SKM-1 treated with dmso at 0.1 percent for 144 hours (cell line): ENCODE data around the gene SMTN.
A peak's percentile ranks its signal among the peaks of the same experiment; 100 is the strongest.
"Not testable (repeated sequence)": the region's sequence is repeated elsewhere in the genome, so short reads cannot be mapped to it uniquely, and the experiment has no call there.

Experiments
- DNase-seq: peaks from one replicate; lab custom pipeline; 2025; ENCODE audit not compliant: unreplicated experiment; lab: John Stamatoyannopoulos, UW

The SMTN gene

GRCh38 chr22:31103111-31103510 is 22.0 kb downstream of the SMTN start:
- DNase-seq = no peak

DNA sequence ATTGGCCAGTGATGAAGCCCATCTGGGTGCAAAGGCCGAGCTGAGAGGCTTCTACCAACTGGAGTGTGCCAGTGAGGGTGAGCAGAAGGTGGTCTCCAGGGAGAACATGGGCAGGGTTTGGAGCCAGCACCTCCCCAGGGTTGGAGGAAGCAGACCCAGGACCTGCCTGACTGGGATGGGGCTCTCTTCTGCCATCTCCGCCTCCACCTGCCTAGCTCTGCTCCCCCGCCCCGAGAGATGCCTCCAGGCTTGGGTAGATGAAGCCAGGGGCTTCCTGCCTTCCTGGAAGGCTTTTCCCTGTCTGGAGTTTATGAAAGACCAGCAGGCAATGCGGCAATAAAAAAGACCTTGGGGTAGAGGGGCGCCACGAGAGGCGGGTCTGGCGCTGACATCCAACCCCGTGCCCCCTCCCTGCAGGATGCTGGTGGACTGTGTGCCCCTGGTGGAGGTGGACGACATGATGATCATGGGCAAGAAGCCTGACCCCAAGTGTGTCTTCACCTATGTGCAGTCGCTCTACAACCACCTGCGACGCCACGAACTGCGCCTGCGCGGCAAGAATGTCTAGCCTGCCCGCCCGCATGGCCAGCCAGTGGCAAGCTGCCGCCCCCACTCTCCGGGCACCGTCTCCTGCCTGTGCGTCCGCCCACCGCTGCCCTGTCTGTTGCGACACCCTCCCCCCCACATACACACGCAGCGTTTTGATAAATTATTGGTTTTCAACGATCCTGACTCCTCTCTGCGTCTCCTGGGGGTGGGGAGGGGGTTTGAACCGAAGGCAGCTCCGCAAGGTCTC is 23.0 kb downstream of the SMTN start:
- no peak for DNase-seq

DNA sequence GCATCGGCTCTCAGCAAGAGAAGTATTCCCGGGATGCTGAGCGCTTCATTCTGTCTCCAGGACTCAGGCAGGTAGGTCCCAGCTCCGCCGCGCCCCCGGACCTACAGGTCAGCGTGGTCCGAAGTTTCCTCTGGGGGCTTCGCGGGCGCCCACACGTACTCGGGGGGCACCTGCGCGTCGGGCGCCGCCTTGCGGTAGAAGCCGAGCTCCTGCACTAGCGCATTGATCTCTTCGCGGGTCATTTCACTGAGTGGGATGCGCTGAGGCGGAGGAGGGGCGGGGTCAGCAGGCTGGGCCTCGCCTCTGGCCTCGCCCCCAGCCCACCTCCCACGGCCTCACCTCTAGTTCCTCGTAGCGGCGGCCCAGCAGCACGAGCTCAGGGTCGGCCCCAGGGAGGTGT is 23.8 kb downstream of the SMTN start:
- DNase-seq = no peak

DNA sequence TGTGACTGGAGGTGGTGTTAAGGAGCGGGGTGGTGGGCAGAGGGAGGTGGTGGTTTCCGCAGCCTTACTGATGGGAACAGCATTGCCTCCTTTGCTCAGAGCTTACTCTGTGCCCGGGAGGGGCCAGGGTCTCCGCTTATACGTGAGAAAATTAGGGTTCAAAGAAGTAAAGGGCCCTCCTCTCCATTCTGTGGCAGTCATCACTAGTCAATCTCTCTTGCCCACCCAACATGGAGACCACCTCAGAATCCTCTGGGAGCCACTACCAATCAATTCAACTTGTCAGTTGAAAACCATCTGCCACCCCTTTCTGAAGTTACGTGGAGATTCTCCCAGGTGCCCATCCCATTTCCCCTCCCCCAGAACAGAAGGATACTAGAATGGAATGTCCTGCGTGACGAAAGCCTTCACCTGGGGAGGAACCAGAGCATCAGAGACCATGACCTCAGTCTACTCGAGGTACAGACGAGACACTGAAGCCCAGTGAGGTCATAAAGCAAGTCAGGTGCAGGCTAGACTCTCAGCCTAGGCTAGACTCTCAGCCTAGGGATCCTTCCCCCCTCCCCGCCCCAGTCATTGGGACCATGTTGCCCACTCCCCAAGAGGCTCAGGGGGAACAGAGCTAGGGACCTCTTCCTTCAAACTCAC is 24.3 kb downstream of the SMTN start:
- DNase-seq = no peak

DNA sequence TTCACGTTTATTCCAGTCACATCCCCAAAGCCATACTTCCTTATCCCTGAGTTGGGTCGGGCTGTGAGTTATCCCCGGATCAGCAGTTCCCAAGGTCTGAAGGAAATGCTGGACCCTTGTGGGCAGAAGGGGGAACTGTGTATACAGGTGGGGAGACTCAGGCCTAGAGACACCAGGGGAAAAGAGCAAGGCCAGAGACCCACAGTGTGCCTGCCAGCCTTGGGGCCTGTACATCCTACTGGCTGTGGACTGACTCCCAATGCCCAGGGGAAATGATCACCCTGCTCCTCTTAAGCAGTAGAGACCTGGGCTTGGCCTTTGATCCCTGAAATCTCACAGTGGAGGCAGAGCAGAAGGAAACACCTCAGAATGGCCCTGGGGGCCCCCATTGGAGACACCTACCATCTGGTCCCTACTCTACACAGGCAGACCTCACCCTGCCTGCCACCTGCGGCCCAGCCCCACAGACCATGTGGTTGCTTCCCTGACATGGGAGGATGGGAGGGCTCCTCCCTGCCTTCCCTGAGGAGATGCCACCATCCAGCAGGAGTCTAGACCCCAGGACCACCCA is 25.0 kb downstream of the SMTN start:
- DNase-seq = no peak

DNA sequence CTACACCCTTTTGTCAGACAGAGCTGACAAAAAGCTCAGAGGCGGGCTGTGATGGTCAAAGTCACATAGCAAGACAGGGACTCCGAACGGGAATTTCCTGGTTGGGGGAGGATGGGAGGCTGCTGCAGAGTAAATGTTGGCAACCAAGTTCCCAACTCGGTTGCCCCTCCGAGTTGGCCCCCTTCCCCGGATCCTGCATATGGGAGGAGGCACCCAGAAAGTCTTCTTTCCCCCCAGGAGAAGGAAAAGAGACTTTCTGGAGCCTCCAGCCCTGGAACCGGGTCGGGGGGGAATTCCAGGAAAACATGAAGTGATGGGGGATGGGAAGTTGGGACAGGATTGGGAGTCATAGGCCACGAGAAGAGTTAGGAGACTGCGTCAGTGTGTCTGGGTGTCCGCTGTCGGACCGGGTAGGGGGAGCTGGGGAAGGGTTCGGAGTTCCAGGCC is 25.6 kb downstream of the SMTN start:
- no peak for DNase-seq

- peak; percentile 96 for DNase-seq
Observed at GRCh38 chr22:31107178-31107893, 26.2 kb downstream of the SMTN start, which contains the start of gene SELENOM. Gene SELENOM, minus strand, starts transcription at chr22:31107568. Its CDS starts 63 bp downstream, at chr22:31107505.

DNA sequence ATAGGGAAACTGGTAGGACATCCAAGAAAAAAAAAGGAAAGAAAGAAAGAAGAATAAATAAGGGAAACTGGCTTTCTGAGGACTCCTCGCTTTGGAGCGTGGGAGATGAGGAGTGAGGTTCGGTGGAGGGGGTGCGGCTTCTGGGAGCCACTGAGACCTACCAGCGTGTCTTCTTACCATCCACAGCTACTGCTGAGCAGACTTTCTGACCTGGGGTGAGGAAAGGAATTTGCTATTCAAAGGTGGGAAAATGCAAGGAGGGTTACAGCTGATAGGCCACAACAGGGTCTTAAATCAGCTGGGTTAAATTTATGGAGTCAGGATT is 26.7 kb downstream of the SMTN start:
- DNase-seq = no peak

GRCh38 chr22:31112547-31113091 is 31.5 kb downstream of the SMTN start:
- DNase-seq = not testable (repeated sequence)

GRCh38 chr22:31118046-31118820 is 37.1 kb downstream of the SMTN start:
- DNase-seq = no peak

GRCh38 chr22:31119026-31119717 is 38.1 kb downstream of the SMTN start:
- no peak for DNase-seq

DNA sequence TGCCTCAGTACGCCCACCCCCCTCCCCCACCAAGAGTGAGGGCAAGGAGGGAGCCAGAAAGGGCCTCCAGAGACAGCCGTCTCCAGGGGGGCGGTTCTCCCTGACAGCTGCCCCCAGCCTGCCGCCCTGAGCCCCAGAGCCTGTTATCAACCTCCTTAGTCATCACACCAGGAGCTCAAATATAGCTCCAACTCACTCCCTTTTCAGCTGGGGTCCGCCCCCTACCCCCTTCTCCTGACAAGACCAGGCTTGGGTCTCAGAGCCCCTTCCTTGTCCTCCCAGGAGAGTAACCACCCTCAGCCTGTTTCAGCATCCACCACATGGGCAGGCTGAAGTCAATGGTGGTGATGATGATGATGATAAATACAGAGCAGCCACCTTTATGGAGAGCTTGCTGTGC is 39.1 kb downstream of the SMTN start:
- no peak for DNase-seq

DNA sequence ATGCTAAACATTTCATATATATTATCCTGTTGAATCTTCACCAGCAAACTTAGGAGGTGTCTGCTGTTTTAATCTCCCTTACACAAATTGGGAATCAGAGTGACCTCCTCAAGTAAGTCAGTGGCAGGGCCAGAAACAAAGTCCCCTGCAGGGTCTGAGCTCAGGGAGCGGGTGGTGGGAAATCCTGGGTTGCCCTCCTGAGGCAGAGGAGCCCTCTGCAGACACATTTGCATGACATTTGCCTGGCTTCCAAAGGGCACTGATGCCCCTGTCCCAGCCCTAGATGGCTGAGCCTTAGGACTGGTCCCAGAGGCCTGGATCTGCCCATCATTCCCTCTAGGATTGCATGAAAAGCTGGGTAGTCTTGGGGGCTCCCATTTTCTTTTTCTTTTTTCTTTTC is 39.5 kb downstream of the SMTN start:
- DNase-seq = no peak

DNA sequence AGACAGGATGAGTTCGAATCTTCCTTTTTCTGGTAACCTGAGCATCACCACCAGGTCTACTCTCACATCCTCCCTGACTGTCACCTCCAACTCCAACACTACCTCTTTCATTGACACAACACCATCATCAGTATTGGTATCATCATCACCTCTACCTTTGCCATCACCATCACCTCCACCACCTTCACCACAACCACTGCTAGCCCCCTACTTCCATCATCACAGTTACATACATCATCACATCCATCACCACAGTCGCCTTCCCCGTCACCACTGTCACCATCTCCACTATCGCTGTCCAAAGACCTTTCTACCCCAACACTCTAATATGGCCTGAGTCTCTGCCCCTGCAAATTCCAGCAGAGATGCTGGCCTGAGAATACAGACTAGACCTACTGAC is 40.3 kb downstream of the SMTN start:
- no peak for DNase-seq

DNA sequence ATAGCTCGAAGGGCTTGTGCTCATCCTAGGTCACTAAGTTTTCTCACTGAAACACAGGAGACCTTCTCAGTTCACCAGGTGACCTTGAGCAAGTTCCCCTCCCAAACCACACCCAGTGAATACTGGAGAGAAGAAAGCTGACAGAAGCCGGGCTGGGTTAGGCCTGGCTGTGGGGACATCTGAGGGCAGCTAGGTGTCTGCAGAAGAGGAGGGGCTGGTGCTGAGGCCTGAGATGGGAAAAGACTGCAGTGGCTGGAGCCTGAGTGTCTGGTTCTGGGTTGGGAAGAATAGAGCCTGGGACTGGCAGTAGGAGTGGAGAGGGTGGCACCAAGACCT is 41.0 kb downstream of the SMTN start:
- DNase-seq = no peak

GRCh38 chr22:31122532-31123291 is 41.6 kb downstream of the SMTN start, which contains the start of gene INPP5J:
Gene INPP5J, plus strand, starts transcription at chr22:31122966. Its CDS starts 49 bp downstream, at chr22:31123015.
- DNase-seq = no peak

GRCh38 chr22:31123292-31123602 is 42.1 kb downstream of the SMTN start:
- no peak for DNase-seq

- DNase-seq = no peak
Observed at GRCh38 chr22:31124290-31124689, 43.2 kb downstream of the SMTN start.

GRCh38 chr22:31124811-31125465 is 43.8 kb downstream of the SMTN start:
- DNase-seq = no peak
